IMR-90 (cell line): ENCODE results near the gene GATAD2A. TPM values are rescaled to one million over a fixed set of nuclear protein-coding genes. Genes with fewer than 3 reads are reported as not detected.

Experiments
- ATAC-seq: fragments of 200-7000 bp; cut with Tn5 transposase; 2 replicates; pipeline ENCODE4 v1.9.1; 2020; ENCODE audit warnings: low read depth, mild to moderate bottlenecking, moderate library complexity
- BruUV-seq: library from RNA; stranded (reverse); fragments of 400-500 nt; replicated peaks from 2 replicates; lab custom pipeline; 2021; lab: Mats Ljungman, UMichigan
- CTCF ChIA-PET: fragments of 300-600 bp; formaldehyde crosslinking; extraction: SDS; loops from one replicate; lab custom pipeline; 2021; ENCODE audit warnings: antibody characterized with exemption; lab: Yijun Ruan, JAX
- POLR2A ChIA-PET: fragments of 300-600 bp; sonication (Branson Sonifier 250); formaldehyde crosslinking; loops from one replicate; lab custom pipeline; 2022; ENCODE audit warnings: antibody characterized with exemption; ENCODE audit not compliant: unreplicated experiment; lab: Charles Lee
- DNase-seq: peaks from one replicate; pipeline ENCODE4 v3.0.0; 2013
- H2AFZ ChIP-seq: replicated peaks from 2 replicates; pipeline ENCODE3; 2013; ENCODE audit warnings: low read length, mild to moderate bottlenecking; ENCODE audit not compliant: poor library complexity
- H2AK5ac ChIP-seq: 2 replicates; pipeline ENCODE4 v1.6.1; 2013; ENCODE audit warnings: low read depth, low read length, inconsistent platforms
- H2AK9ac ChIP-seq: replicated peaks from 2 replicates; pipeline ENCODE3; 2013; ENCODE audit warnings: mild to moderate bottlenecking, low read depth, low read length, moderate library complexity; ENCODE audit not compliant: poor library complexity
- H2BK120ac ChIP-seq: 2 replicates; pipeline ENCODE4 v1.6.1; 2013; ENCODE audit warnings: low read depth, low read length, inconsistent platforms
- H2BK15ac ChIP-seq: 3 replicates; pipeline ENCODE4 v1.6.1; 2013; ENCODE audit warnings: low read depth, low read length, inconsistent platforms
- H2BK20ac ChIP-seq: 2 replicates; pipeline ENCODE4 v1.6.1; 2013; ENCODE audit warnings: low read depth, mild to moderate bottlenecking, inconsistent platforms, low read length, moderate library complexity
- H2BK5ac ChIP-seq: 2 replicates; pipeline ENCODE4 v1.6.1; 2013; ENCODE audit warnings: mild to moderate bottlenecking, low read depth, low read length, inconsistent platforms; ENCODE audit not compliant: poor library complexity, severe bottlenecking
- H3K14ac ChIP-seq: replicated peaks from 2 replicates; pipeline ENCODE4 v1.6.1; 2013; ENCODE audit warnings: low read depth, low read length, inconsistent platforms
- H3K18ac ChIP-seq: 2 replicates; pipeline ENCODE4 v1.6.1; 2013; ENCODE audit warnings: low read depth, low read length, control low read depth
- H3K23ac ChIP-seq: 2 replicates; pipeline ENCODE4 v1.6.1; 2013; ENCODE audit warnings: low read depth, low read length, inconsistent platforms
- H3K27ac ChIP-seq: 2 replicates; pipeline ENCODE4 v1.5.1; 2013; ENCODE audit warnings: mild to moderate bottlenecking, control low read depth, low read length; ENCODE audit not compliant: insufficient read depth
- H3K27me3 ChIP-seq: 2 replicates; pipeline ENCODE4 v1.6.1; 2013; ENCODE audit warnings: low read length; ENCODE audit not compliant: control insufficient read depth, insufficient read depth
- H3K36me3 ChIP-seq: 2 replicates; pipeline ENCODE4 v1.6.1; 2013; ENCODE audit warnings: low read length, mixed read lengths; ENCODE audit not compliant: control insufficient read depth, insufficient read depth
- H3K4ac ChIP-seq: 2 replicates; pipeline ENCODE4 v1.6.1; 2013; ENCODE audit warnings: low read depth, low read length, inconsistent platforms
- H3K4me1 ChIP-seq: 2 replicates; pipeline ENCODE4 v1.6.1; 2013; ENCODE audit warnings: low read length, mixed read lengths; ENCODE audit not compliant: control insufficient read depth, insufficient read depth
- H3K4me2 ChIP-seq: 2 replicates; pipeline ENCODE4 v1.6.1; 2013; ENCODE audit warnings: low read depth, mild to moderate bottlenecking, control low read depth, low read length, moderate library complexity
- H3K4me3 ChIP-seq: 2 replicates; pipeline ENCODE4 v1.5.1; 2013; ENCODE audit warnings: low read depth, mild to moderate bottlenecking, control low read depth, low read length, moderate library complexity; ENCODE audit not compliant: insufficient read depth
- H3K56ac ChIP-seq: 2 replicates; pipeline ENCODE4 v1.6.1; 2013; ENCODE audit warnings: low read length, inconsistent platforms; ENCODE audit not compliant: insufficient read depth; ENCODE audit errors: extremely low read depth
- H3K79me1 ChIP-seq, 2 experiments: 2 replicates each; pipeline ENCODE4 v1.6.1; 2013; ENCODE audit warnings: low read length in 2 of 2, inconsistent platforms in 1 of 2, low read depth in 1 of 2
- H3K9ac ChIP-seq: 2 replicates; pipeline ENCODE4 v1.6.1; 2013; ENCODE audit warnings: low read depth, low read length, control low read depth
- H3K9me1 ChIP-seq: 2 replicates; pipeline ENCODE4 v1.6.1; 2013; ENCODE audit warnings: low read length, inconsistent platforms; ENCODE audit not compliant: insufficient read depth
- H3K9me3 ChIP-seq: 2 replicates; pipeline ENCODE4 v1.6.1; 2013; ENCODE audit warnings: low read length; ENCODE audit not compliant: control insufficient read depth, insufficient read depth
- H4K20me1 ChIP-seq: 2 replicates; pipeline ENCODE4 v1.6.1; 2013; ENCODE audit warnings: low read length, inconsistent platforms; ENCODE audit not compliant: insufficient read depth
- H4K5ac ChIP-seq: 2 replicates; pipeline ENCODE4 v1.6.1; 2013; ENCODE audit warnings: mild to moderate bottlenecking, low read depth, low read length, control low read depth
- H4K8ac ChIP-seq, 2 experiments: 2 replicates each; pipeline ENCODE4 v1.6.1; 2013; ENCODE audit warnings: low read depth in 2 of 2, low read length in 2 of 2, control low read depth in 1 of 2, inconsistent platforms in 1 of 2
- H4K91ac ChIP-seq: 2 replicates; pipeline ENCODE4 v1.6.1; 2013; ENCODE audit warnings: low read depth, low read length, inconsistent platforms; ENCODE audit not compliant: insufficient read depth
- BHLHE40 ChIP-seq: fragments of 150-350 bp; IDR thresholded peaks from 2 replicates; pipeline ENCODE4 v1.6.1; 2016; ENCODE audit warnings: mild to moderate bottlenecking, low read depth, low read length
- CEBPB ChIP-seq: IDR thresholded peaks from 2 replicates; pipeline ENCODE4 v1.6.1; 2012; ENCODE audit warnings: low read depth, low read length, improper control_type of control experiment
- CHD1 ChIP-seq: IDR thresholded peaks from 2 replicates; pipeline ENCODE4 v1.6.1; 2012; ENCODE audit warnings: low read depth, low read length, improper control_type of control experiment
- FOS ChIP-seq: fragments of 150-350 bp; IDR thresholded peaks from 2 replicates; pipeline ENCODE4 v1.6.1; 2016; ENCODE audit warnings: low read depth, low read length
- MAFK ChIP-seq: IDR thresholded peaks from 2 replicates; pipeline ENCODE4 v1.6.1; 2012; ENCODE audit warnings: low read depth, low read length, improper control_type of control experiment
- MAZ ChIP-seq: IDR thresholded peaks from 2 replicates; pipeline ENCODE4 v1.6.1; 2012; ENCODE audit warnings: low read depth, mild to moderate bottlenecking, low read length, improper control_type of control experiment, moderate library complexity, borderline replicate concordance
- MXI1 ChIP-seq: IDR thresholded peaks from 2 replicates; pipeline ENCODE4 v1.6.1; 2012; ENCODE audit warnings: low read depth, mild to moderate bottlenecking, low read length, moderate library complexity, borderline replicate concordance
- NFE2L2 ChIP-seq: fragments of 150-350 bp; IDR thresholded peaks from 2 replicates; pipeline ENCODE4 v1.6.1; 2016; ENCODE audit warnings: low read depth, mild to moderate bottlenecking, low read length
- POLR2A ChIP-seq: IDR thresholded peaks from 2 replicates; pipeline ENCODE4 v1.6.1; 2012; ENCODE audit warnings: mild to moderate bottlenecking, low read depth, low read length
- RAD21 ChIP-seq: IDR thresholded peaks from 2 replicates; pipeline ENCODE4 v1.6.1; 2012; ENCODE audit warnings: low read length, improper control_type of control experiment
- RCOR1 ChIP-seq: IDR thresholded peaks from 2 replicates; pipeline ENCODE4 v1.6.1; 2012; ENCODE audit warnings: mild to moderate bottlenecking, low read length, improper control_type of control experiment; ENCODE audit not compliant: insufficient replicate concordance
- RFX5 ChIP-seq: IDR thresholded peaks from 2 replicates; pipeline ENCODE4 v1.8.0; 2012; ENCODE audit warnings: low read depth, mild to moderate bottlenecking, low read length, moderate library complexity
- SMC3 ChIP-seq: fragments of 150-350 bp; IDR thresholded peaks from 2 replicates; pipeline ENCODE4 v1.6.1; 2016; ENCODE audit warnings: low read depth, mild to moderate bottlenecking, antibody characterized with exemption, low read length, moderate library complexity
- WGBS, 2 experiments: methylation state at CpG; one replicate each; pipeline versions ENCODE4 v1.1.5 to v1.1.7; 2013; ENCODE audit warnings: missing lambda C conversion rate in 2 of 2; ENCODE audit not compliant: insufficient read length in 1 of 2; ENCODE audit errors: extremely low coverage in 2 of 2; 5-methylcytosine and 5-hydroxymethylcytosine counted together
- dilution Hi-C: fragments of 300-500 bp; cut with HindIII; formaldehyde crosslinking; loops from one replicate; pipeline ENCODE4 v1.14.3; 2018; ENCODE audit warnings: low sequenced_read_pairs; ENCODE audit not compliant: unreplicated experiment
- in situ Hi-C: fragments of 300-500 bp; cut with MboI; formaldehyde crosslinking; loops from 3 replicates; pipeline ENCODE4 v1.14.3; 2019; ENCODE audit warnings: low sequenced_read_pairs, inconsistent platforms, mixed read lengths
- intact Hi-C: fragments of 100-400 bp; cut with micrococcal nuclease; formaldehyde crosslinking; loops from 2 replicates; pipeline ENCODE4 v1.10.0; 2022
- polyA plus RNA-seq, 3 experiments: library from polyadenylated mRNA; depleted of rRNA; stranded (reverse); fragments of >200 nt; gene quantifications; 2 replicates each; pipeline ENCODE4 v1.2.3, GENCODE V29; 2012; ENCODE audit warnings: low replicate concordance in 1 of 3
- total RNA-seq: library from RNA; depleted of rRNA; stranded (reverse); fragments of >200 nt; gene quantifications from 2 replicates; pipeline ENCODE4 v1.2.3, GENCODE V29; 2012
- TF ChIP-seq, protein P1 (sequence below): conservative IDR thresholded peaks from 2 replicates; pipeline ENCODE4 v1.5.1; 2012; ENCODE audit warnings: mild to moderate bottlenecking, low read depth, low read length, improper control_type of control experiment
- TF ChIP-seq, protein P2 (sequence below): fragments of 150-350 bp; IDR thresholded peaks from 2 replicates; pipeline ENCODE4 v1.6.1; 2016; ENCODE audit warnings: low read depth, mild to moderate bottlenecking, low read length, moderate library complexity, borderline replicate concordance
- TF ChIP-seq, protein P3 (sequence below): fragments of 150-350 bp; IDR thresholded peaks from 2 replicates; pipeline ENCODE4 v1.6.1; 2017; ENCODE audit warnings: mild to moderate bottlenecking, antibody characterized with exemption, low read length, low read depth

The GATAD2A gene
- total and polyA plus RNA-seq, 2 of the 4 experiments (the other 2 are of a cell fraction) = 23.5 to 33.2 TPM

DNA sequence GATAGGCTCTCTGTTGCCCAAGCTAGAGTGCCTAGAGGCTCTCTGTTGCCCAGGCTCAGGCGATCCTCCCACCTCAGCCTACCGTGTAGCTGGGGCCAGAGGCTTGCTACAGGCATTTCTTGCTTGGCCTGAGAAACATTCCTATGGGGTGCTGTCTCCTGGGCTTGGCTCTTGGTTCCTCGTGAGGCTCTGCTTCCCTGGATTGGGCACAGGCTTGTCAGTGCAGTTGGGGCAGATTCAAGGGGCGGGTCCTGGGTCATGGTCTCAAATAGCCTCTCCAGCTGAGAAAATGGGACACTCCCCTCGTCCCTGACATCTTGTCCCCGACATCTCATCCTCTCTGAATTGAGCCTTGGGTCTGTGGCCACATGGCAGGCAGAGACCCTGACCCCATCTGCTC, 105.0 kb downstream of the GATAD2A start:
- no TSS peak for BruUV-seq
- no peak for DNase-seq

More for the DNA sequence above, 105.0 kb downstream of the GATAD2A start:
- no peak overlapping the region for H3K23ac ChIP-seq
- ChIA-PET POLR2A (no interaction called here), CTCF (no interaction called here)
- H3K4ac ChIP-seq = no peak overlapping the region
- no peak overlapping the region for H2AK9ac ChIP-seq
- no peak overlapping the region for H4K91ac ChIP-seq
- H2BK15ac ChIP-seq = no peak overlapping the region
- no peak overlapping the region for H2BK20ac ChIP-seq
- no peak overlapping the region for H3K56ac ChIP-seq
- H3K18ac ChIP-seq = no peak overlapping the region
- H3K36me3 ChIP-seq = peaks cover 13% of the 10 kb centered on the region
- H2AFZ ChIP-seq = no peak overlapping the region
- H2BK5ac ChIP-seq = no peak overlapping the region
- WGBS, 2 experiments = 39% methylated on average over 3 of the region's 6 CpGs; no CpG with 5 or more reads in 1 of the 2 experiments
- no peak overlapping the region for H3K14ac ChIP-seq
- no peaks in the 10 kb centered on the region; the same call in 1 of the 2 replicates for H4K20me1 ChIP-seq
- peaks cover 0 to 7% of the 10 kb centered on the region in 2 experiments; a peak in 1 of 4 replicates for H3K79me1 ChIP-seq
- H3K9me3 ChIP-seq = 0 out of 2 replicates have a peak, but pooled peaks cover 3% of the 10 kb centered on the region
- TF ChIP-seq CEBPB = no peak
- TF ChIP-seq RFX5 = no peak
- TF ChIP-seq MXI1 = no peak
- no peak for TF ChIP-seq SMC3
- TF ChIP-seq, protein P1, sequence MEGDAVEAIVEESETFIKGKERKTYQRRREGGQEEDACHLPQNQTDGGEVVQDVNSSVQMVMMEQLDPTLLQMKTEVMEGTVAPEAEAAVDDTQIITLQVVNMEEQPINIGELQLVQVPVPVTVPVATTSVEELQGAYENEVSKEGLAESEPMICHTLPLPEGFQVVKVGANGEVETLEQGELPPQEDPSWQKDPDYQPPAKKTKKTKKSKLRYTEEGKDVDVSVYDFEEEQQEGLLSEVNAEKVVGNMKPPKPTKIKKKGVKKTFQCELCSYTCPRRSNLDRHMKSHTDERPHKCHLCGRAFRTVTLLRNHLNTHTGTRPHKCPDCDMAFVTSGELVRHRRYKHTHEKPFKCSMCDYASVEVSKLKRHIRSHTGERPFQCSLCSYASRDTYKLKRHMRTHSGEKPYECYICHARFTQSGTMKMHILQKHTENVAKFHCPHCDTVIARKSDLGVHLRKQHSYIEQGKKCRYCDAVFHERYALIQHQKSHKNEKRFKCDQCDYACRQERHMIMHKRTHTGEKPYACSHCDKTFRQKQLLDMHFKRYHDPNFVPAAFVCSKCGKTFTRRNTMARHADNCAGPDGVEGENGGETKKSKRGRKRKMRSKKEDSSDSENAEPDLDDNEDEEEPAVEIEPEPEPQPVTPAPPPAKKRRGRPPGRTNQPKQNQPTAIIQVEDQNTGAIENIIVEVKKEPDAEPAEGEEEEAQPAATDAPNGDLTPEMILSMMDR = no peak
- TF ChIP-seq, protein P2, sequence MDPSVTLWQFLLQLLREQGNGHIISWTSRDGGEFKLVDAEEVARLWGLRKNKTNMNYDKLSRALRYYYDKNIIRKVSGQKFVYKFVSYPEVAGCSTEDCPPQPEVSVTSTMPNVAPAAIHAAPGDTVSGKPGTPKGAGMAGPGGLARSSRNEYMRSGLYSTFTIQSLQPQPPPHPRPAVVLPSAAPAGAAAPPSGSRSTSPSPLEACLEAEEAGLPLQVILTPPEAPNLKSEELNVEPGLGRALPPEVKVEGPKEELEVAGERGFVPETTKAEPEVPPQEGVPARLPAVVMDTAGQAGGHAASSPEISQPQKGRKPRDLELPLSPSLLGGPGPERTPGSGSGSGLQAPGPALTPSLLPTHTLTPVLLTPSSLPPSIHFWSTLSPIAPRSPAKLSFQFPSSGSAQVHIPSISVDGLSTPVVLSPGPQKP = no peak
- no peak for TF ChIP-seq FOS
- no peak for TF ChIP-seq RAD21
- TF ChIP-seq MAZ = no peak
- TF ChIP-seq MAFK = no peak
- TF ChIP-seq, protein P3, sequence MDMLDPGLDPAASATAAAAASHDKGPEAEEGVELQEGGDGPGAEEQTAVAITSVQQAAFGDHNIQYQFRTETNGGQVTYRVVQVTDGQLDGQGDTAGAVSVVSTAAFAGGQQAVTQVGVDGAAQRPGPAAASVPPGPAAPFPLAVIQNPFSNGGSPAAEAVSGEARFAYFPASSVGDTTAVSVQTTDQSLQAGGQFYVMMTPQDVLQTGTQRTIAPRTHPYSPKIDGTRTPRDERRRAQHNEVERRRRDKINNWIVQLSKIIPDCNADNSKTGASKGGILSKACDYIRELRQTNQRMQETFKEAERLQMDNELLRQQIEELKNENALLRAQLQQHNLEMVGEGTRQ = no peak
- no peak for TF ChIP-seq BHLHE40
- no peak for TF ChIP-seq POLR2A
- no peak for TF ChIP-seq RCOR1
- TF ChIP-seq NFE2L2 = no peak
- TF ChIP-seq CHD1 = no peak
- no peak overlapping the region for H3K27ac ChIP-seq
- H3K9ac ChIP-seq = no peak overlapping the region
- peaks cover 5% of the 10 kb centered on the region; the same call in 1 of the 2 replicates for H3K9me1 ChIP-seq
- peaks cover under 1% of the 10 kb centered on the region; the same call in 1 of the 2 replicates for H3K4me1 ChIP-seq
- in situ Hi-C loops (no loop called here), dilution Hi-C loops (no loop called here), intact Hi-C loops (no loop called here)
- H2AK5ac ChIP-seq = no peak overlapping the region
- ATAC-seq = peak; percentile 46
- H3K4me2 ChIP-seq = no peak overlapping the region
- no peak overlapping the region for H4K8ac ChIP-seq
- no peaks in the 10 kb centered on the region for H3K27me3 ChIP-seq
- no peak overlapping the region for H4K5ac ChIP-seq
- H2BK120ac ChIP-seq = no peak overlapping the region
- no peak overlapping the region for H3K4me3 ChIP-seq
